Activated CD4-positive, alpha-beta T cell treated with anti-CD3 and anti-CD28 coated beads for 24 hours (primary cell): Measurements from ENCODE around the gene USP27X.

ENCODE experiments used
- DNase-seq, 2 donors: peaks; one replicate each; pipeline ENCODE4 v3.0.0-alpha.2; 2020; ENCODE audit warnings: low read depth in 2 of 2

Gene USP27X

GRCh38 chrX:49884290-49884862 lies 5.1 kb downstream of the USP27X start:
- peak; percentile 34 to 37 for DNase-seq

DNA sequence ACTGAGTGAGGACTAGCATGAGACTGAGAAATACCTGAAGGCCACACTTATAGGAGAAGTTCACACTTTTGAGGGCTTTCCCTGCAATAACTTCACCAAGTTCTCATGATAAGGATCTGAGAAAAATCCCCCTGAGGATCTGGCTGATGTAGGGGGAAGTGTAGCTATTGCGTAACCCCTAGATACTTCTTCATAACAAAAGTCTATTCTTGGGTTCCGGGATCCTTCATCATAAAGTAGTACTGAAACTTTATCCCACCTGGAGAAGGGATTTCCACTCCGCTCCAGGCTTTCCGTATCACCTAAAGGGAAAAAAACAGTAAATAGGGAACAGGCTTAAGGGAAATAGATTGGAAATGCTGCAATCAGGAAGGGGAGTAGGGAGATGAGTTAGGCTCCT lies 13.3 kb downstream of the USP27X start:
- DNase-seq = no peak

DNA sequence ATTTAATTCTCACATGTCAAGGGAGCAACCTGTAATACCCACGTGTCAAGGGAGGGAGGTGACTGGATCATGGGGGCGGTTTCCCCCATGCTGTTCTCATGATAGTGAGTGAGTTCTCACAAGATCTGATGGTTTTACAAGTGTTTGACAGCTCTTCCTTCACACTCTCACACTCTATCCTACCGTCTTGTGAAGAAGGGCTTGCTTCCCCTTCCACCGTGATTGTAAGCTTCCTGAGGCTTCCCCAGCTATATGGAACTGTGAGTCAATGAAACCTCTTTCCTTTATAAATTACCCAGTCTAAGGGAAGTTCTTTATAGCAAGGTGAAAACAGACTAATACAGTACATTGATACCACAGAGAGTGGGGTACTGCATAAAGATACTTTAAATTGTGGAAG lies 17.7 kb downstream of the USP27X start:
- no peak for DNase-seq

GRCh38 chrX:49901048-49901447 lies 21.8 kb downstream of the USP27X start:
- no peak for DNase-seq

DNA sequence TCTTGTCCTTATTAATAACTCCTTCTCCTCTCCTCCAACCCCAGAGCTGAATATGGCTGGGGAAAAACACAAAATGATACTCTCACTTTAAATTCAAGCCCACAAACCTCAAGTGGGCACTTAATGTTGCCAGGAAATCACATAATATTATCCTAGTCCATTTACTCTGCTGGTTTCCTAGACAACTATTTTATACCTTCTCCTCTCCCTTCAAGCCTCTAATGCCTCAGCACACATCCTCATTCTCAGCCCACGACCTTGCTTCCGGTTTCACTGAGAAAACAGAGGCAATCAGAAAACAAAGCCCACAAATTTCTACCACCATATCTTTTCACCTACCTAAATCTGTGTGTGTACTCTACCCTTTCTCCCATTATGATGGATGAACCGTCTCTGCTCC lies 31.1 kb downstream of the USP27X start:
- DNase-seq = no peak

- DNase-seq = no peak
These were observed 32.8 kb downstream of the USP27X start for GRCh38 chrX:49912086-49912485.

GRCh38 chrX:49912861-49913260 lies 33.6 kb downstream of the USP27X start:
- no peak for DNase-seq

DNA sequence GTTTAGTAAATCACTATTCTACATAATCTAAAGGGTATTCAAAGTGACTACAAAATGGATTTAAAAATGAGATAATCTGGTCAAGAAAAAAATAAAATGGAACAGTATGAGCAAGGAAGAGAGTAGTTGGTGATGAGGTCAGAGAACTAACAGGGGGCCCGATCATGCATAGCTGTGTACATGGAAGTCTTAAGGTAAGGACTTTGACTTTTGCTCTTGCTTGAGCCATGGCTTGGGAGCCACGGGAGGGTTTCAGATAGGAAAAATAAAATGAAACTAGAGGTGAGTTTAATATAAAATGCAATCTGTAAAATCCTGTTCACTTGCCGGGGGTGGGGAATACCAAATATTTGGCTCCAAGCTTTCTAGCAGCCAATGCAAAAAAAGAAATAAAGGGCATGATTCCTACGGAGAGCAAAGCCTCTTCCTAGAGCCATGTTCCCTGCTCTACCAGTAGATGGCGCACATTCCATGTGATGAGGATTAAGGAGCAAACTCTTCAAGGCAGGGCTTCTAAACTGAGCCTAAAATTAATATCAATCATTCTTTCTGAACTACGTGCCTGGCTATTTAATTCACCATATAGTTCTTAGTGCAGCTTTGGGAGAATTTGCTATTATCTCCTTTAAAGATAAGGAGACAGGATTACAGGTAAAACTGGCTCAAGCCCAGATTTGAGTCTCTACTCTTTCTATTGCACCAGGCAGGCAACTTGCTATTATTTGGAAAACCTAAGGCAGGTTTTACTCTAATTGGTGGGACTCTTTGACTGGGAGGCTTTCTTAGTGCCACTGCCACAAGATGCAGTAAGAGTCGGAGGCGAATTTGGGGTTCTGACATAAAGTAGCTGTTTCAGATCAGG lies 36.3 kb downstream of the USP27X start:
- DNase-seq = peak; percentile 6 to 38

- peak in 1 of 2 donors; percentile 1 for DNase-seq
These were observed 40.3 kb downstream of the USP27X start for GRCh38 chrX:49919617-49920016.

DNA sequence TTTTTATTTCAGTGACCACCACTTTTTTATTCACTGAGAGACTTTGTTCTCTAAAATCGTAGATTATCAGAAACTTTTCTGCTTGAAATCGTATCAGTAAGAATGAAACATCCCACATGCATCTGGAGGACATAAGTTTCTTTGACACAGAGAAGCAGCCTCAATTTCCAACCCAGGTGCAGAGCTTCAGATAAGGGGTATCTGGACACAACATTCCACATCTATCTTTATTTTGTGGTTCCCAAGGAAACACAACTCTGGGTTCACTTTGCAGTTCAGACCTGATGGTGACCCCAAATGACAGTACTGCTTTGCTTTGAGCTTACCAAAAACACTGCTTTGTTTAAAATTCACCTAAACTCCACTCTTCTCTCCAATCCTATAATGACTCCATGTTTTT lies 41.8 kb downstream of the USP27X start:
- no peak for DNase-seq

- peak; percentile 82 to 87 for DNase-seq
These were observed 43.3 kb downstream of the USP27X start, which contains the start of gene CLCN5 for GRCh38 chrX:49922291-49923241. Gene CLCN5 (plus strand): TSS chrX:49922596. CDS start chrX:49925299, 2,703 bp downstream.

- DNase-seq = no peak
These were observed 45.9 kb downstream of the USP27X start for GRCh38 chrX:49925176-49925575.

- no peak for DNase-seq
These were observed 50.8 kb downstream of the USP27X start for GRCh38 chrX:49930039-49930438.
